ENCODE data around the gene HYAL4.
A peak's percentile ranks its signal among the peaks of the same experiment; 100 is the strongest.
"Not testable (repeated sequence)": the region's sequence is repeated elsewhere in the genome, so short reads cannot be mapped to it uniquely, and the experiment has no call there.

HYAL4 gene

GRCh38 chr7:123846217-123846891, 1.4 kb downstream of the HYAL4 start:
- DNase-seq (ENCODE audit: low spot score), result no peak

DNA sequence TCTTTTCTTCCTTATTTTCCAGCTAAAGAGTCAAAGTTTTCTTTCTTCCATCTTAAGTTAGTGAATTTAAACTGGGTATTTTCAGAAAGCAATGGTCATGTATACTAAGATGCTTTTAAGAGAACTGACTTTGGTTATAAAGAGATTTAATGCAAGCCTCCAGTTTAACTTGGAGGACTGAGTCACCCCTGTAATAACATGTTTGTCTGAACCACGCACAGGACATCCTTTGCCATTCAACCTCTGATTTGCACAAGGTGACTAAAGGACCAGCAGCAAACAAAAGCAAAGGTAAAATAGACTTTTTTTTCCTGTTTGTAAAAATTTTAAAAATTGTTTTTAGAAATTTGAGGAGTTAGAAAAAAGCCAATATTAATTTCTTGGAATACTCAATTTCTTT, 2.9 kb downstream of the HYAL4 start:
- no peak for DNase-seq (ENCODE audit: low spot score)

DNA sequence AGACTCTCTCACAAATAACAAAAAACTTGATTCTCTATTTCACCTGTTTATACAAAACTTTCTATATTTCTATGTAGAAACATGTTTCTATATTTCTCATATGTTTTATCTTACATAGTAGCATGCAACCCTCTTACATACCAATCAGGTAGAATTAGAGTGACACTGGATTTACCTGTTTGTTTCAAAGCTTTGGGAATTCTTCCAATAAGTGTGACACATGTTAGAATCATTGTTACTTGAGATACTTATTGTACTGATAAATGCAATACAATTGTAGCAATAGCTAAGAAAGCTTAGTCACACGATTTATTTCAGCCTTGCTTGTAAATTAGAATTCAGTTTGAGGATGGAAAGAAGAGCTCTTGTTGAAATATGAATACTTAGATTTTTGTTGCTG, 4.9 kb downstream of the HYAL4 start:
- no peak for DNase-seq (ENCODE audit: low spot score)

DNA sequence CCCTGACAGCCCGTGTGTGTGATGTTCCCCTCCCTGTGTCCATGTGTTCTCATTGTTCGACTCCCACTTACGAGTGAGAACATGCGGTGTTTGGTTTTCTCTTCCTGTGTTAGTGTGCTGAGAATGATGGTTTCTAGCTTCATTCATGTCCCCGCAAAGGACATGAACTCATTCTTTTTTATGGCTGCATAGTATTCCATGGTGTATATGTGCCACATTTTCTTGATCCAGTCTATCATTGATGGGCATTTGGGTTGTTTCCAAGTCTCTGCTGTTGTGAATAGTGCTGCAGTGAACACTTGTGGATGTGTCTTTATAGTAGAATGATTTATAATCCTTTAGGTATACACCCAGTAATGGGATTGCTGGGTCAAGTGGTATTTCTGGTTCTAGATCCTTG, 6.4 kb downstream of the HYAL4 start:
- not testable (repeated sequence) for DNase-seq (ENCODE audit: low spot score)

DNA sequence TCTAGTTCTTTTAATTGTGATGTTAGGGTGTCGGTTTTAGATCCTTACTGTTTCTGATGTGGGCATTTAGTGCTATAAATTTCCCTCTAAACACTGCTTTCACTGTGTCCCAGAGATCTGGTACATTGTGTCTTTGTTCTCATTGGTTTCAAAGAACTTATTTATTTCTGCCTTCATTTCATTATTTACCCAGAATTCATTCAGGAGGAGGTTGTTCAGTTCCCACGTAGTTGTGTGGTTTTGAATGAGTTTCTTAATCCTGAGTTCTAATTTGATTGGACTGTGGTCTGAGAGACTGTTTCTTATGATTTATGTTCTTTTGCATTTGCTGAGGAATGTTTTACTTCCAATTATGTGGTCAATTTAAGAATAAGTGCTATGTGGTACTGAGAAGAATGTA, 9.3 kb downstream of the HYAL4 start:
- DNase-seq (ENCODE audit: low spot score), result not testable (repeated sequence)

- DNase-seq (ENCODE audit: low spot score), result not testable (repeated sequence)
Observed at GRCh38 chr7:123856428-123856827, 11.5 kb downstream of the HYAL4 start.

DNA sequence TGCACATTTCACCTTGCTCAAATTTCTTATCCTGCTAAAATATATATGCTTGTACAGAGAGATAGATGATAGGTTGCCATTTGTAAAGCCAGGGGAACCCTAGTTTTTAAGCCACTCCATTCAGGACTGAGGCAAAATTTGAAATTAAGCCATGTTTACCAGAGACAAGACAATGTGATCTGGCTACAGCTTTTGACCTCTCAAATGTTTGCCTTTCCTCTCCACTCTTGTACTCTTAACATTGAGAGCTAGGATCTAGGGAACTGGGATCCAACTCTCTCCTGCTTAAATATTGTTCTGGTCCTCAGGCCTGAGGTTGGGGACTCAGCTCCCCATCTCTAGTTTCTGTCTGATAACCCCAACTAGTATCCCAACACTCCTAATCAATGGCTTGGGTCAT, 15.9 kb downstream of the HYAL4 start:
- no peak for DNase-seq (ENCODE audit: low spot score)

GRCh38 chr7:123862775-123863174, 17.8 kb downstream of the HYAL4 start:
- no peak for DNase-seq (ENCODE audit: low spot score)

DNA sequence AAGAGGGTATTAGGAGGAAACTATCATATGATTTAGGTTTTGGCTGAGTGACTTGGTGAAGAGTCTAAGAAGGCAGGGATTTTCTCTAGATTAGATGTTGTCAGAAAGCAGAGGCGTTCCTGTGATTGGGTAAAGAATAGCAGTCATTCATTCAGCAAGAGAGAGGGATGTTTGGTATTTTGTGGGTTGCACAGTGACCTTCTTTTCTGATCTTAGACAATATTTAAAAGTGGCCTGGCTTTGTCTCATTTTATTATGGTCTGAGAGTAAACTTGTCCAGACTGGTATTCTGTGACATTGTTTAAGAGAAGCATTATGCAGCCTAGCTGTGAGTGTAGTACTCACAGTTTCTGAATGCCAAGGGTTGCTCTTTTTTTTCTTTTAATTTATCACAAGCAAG, 18.5 kb downstream of the HYAL4 start:
- DNase-seq (ENCODE audit: low spot score), result no peak

- DNase-seq (ENCODE audit: low spot score), result no peak
Observed at GRCh38 chr7:123864012-123864411, 19.0 kb downstream of the HYAL4 start.

DNA sequence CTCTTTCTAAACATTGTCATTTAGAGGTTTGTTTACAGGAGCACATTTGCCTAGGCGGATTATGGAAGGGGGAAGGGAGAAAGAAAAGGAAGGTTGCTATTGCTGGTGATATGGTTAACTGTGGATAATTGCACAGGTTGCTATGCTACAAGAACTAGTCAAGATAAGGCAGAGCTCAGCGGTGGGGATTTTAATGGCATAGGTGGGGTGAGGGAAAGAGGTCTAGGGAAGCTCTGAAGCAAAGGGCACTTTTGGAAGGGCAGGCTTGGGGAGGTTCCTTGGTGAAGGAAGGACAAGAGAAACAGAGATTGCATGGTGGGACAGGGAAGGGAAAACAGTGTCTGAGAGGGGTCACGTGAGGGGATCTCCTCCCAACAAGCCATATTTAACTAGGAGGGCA, 19.5 kb downstream of the HYAL4 start:
- no peak for DNase-seq (ENCODE audit: low spot score)

DNA sequence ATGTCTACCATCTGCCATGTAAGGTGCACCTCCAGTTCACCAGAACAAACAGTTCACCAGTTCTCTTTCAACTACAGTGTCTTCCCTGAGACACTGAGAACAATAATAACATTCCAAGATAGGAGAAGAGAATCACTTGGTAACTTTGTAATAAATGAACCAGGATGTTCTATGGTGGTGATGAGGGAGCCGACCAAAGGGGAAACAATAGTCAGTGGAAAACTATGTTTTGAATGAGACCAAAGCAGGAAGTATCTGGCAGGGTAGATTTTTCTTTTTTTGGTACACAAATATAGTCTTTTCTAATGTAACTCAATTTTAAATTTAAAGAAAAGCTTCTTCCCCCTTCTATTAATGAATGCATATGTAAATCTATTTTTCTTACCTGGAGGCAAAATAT, 20.0 kb downstream of the HYAL4 start:
- peak; percentile 65 for DNase-seq (ENCODE audit: low spot score)

- peak; percentile 81 for DNase-seq (ENCODE audit: low spot score)
Observed at GRCh38 chr7:123865517-123866117, 20.6 kb downstream of the HYAL4 start.

DNA sequence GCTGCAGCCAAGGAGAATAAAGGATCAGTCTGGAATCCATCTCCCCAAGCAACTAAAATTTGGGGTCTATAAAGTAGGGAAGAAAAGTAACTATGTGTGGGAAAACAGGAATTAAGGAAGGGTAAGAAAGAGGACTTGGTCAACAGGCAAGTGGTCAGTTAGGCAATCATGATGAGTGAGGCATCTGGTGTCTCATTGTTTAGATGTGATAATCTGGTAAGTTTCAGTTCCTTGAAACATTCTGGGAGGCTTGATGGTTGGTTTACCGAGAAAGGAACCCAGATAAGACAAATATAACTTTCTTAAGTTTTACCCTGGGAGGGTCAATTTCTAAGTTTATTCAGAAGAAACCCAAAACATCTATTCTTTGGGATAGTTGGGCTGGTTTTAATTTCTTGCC, 22.3 kb downstream of the HYAL4 start:
- DNase-seq (ENCODE audit: low spot score), result no peak

DNA sequence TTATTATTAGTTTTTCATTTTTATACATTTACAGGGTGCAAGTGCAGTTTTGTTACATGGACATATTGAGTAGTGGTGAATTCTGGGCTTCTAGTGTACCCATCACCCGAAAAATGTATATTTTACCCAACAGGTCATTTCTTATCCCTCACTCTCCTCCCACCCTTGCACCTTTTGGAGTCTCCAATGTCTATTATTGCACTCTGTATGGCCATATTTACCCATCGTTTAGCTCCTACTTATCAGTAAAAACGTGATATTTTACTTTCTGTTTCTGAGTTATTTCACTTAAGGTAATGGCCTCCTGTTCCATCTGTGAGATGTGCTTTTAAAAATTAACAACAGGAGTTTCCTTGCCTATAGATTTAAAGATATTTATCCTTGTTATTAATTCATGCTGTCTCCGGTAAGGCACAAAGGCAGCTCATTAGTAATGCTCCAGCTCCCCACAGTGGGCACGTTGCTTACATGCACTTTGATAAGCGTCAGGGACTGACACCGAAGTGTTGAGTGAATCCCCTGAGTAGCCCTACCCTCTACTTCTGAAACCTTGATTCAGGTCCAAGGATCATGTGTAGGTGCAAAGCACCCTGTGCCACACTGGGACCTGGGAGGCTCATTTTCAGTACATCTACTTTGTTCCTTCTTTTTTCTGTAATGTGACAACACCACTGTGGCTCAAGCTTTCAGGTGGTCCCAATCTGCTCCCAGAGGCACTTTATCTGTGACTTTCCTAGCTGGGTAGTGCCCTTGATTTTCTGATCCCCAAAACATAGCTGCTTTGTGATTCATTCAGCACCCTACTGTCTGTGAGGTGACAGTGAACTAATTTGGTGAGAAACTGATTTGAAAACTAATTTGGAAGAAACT, 27.3 kb downstream of the HYAL4 start:
- peak; percentile 42 for DNase-seq (ENCODE audit: low spot score)

- no peak for DNase-seq (ENCODE audit: low spot score)
Observed at GRCh38 chr7:123872908-123873307, 27.9 kb downstream of the HYAL4 start.

GRCh38 chr7:123876557-123877256, 31.7 kb downstream of the HYAL4 start:
- no peak for DNase-seq (ENCODE audit: low spot score)

DNA sequence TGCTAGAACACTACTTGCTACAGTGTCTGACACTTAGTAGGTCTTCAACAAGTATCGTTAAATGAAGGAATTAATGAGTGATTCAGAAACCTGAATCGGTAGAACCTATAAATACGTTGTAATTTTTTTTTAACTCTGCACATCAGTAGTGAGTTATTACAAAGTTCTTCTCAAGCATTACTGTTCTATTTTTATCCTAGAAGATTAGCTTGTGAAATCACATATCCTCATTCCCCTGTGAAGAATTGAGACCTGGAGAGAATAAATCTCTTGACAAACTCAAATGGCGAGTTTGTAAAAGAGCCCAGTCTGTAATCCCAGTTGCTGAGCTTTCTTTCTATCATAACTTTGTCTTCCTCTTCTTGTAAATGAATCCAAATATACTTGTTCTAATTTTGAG, 34.7 kb downstream of the HYAL4 start:
- no peak for DNase-seq (ENCODE audit: low spot score)

DNA sequence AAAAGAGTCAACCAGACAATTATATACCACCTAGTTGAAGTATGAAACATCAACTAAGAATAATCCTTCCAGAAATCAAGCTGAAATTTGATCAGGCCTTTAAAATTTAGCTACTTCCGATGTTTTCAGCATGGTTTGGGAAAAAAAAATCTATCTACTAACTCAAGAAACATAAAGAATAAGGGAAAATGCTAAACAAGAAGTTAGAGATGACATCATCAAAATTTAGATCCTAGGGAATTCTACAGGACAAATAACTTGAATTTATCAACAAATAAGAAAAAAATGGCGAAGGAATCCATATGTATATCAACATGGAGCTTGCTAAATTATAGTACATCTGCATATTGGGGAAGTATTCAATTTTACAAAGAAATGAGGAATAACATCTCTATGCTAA, 36.3 kb downstream of the HYAL4 start:
- DNase-seq (ENCODE audit: low spot score), result no peak

DNA sequence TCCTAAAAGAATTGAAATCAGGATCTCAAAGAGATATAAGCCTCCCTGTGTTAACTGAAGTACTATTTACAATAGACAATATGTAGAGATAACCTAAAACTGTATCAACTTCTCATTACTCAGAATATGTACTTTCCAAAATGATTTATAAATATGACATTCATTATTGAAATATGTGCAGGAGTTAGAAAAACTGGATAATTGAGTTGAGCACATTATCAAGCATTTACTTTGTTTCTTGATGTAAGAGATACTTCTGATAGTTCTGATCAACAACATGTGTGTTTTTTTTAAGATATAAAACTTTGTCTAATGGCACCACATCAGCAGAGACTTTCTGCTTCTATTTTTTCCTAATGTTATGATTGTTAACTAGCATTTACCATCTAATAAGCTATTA, 38.2 kb downstream of the HYAL4 start:
- DNase-seq (ENCODE audit: low spot score), result no peak

- no peak for DNase-seq (ENCODE audit: low spot score)
Observed at GRCh38 chr7:123888192-123888591, 43.2 kb downstream of the HYAL4 start.

- DNase-seq (ENCODE audit: low spot score), result not testable (repeated sequence)
Observed at GRCh38 chr7:123894753-123895152, 49.8 kb downstream of the HYAL4 start.

DNA sequence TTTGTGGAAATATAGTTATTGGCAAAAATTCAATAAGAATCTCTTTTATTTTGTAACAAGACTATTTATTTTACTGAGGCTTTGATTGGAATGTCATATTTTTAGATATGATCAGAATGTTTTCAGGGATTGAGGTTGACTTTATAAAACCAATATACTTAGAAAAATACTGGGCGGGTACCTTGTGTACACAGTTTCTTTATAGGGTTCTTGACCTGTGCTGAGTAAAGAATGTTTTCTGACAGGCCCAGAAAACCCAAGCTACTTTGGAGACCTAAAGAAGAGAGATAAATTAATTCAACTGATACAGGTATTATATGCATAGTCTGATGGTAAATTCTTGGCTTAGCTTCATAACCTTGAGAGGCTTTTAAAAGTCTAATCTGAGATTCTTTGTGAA, 56.1 kb downstream of the HYAL4 start:
- no peak for DNase-seq (ENCODE audit: low spot score)

All from kidney capillary endothelial cell (primary cell).